Stimulated activated CD8-positive, alpha-beta memory T cell treated with anti-CD3 and anti-CD28 coated beads, Interleukin-7, amount 100 ng/mL, for 1 hour (primary cell): ENCODE results near the gene ABCC3.
"Not testable (repeated sequence)": the region's sequence is repeated elsewhere in the genome, so short reads cannot be mapped to it uniquely, and the experiment has no call there.

ENCODE experiments used
- DNase-seq, 2 donors: peaks; one replicate each; pipeline ENCODE4 v3.0.0-alpha.2; 2020; ENCODE audit warnings: low read depth in 2 of 2

ABCC3 gene

GRCh38 chr17:50707289-50708049 lies 72.8 kb downstream of the ABCC3 start, which contains the start of gene ANKRD40:
Gene ANKRD40, minus strand, starts transcription at chr17:50707914. Its CDS starts 260 bp downstream, at chr17:50707654.
- DNase-seq = peak; percentile 77 to 82

- no peak for DNase-seq
Measured at GRCh38 chr17:50708050-50709000, 73.6 kb downstream of the ABCC3 start.

- not testable (repeated sequence) for DNase-seq
Measured at GRCh38 chr17:50709053-50709452, 74.4 kb downstream of the ABCC3 start.

GRCh38 chr17:50710025-50710424 lies 75.3 kb downstream of the ABCC3 start:
- no peak for DNase-seq

GRCh38 chr17:50710650-50711049 lies 76.0 kb downstream of the ABCC3 start:
- no peak for DNase-seq

- DNase-seq = no peak
Measured at GRCh38 chr17:50712641-50713040, 78.0 kb downstream of the ABCC3 start.

GRCh38 chr17:50715471-50715870 lies 80.8 kb downstream of the ABCC3 start:
- no peak for DNase-seq

GRCh38 chr17:50719144-50719923 lies 84.7 kb downstream of the ABCC3 start, which contains the start of gene LUC7L3:
Gene LUC7L3, plus strand, starts transcription at chr17:50719603. Its CDS starts 130 bp downstream, at chr17:50719733.
- peak; percentile 85 to 88 for DNase-seq

GRCh38 chr17:50719924-50720794 lies 85.5 kb downstream of the ABCC3 start:
- no peak for DNase-seq

GRCh38 chr17:50721194-50722010 lies 86.7 kb downstream of the ABCC3 start:
- DNase-seq = no peak

- no peak for DNase-seq
Measured at GRCh38 chr17:50722746-50723145, 88.1 kb downstream of the ABCC3 start.

- DNase-seq = not testable (repeated sequence)
Measured at GRCh38 chr17:50724622-50725021, 89.9 kb downstream of the ABCC3 start.

- no peak for DNase-seq
Measured at GRCh38 chr17:50725769-50726655, 91.3 kb downstream of the ABCC3 start.

- no peak for DNase-seq
Measured at GRCh38 chr17:50728112-50728429, 93.4 kb downstream of the ABCC3 start.

- DNase-seq = no peak
Measured at GRCh38 chr17:50728881-50729765, 94.4 kb downstream of the ABCC3 start.

- DNase-seq = no peak
Measured at GRCh38 chr17:50731575-50732460, 97.1 kb downstream of the ABCC3 start.

GRCh38 chr17:50735287-50735686 lies 100.6 kb downstream of the ABCC3 start:
- no peak for DNase-seq
